Keratinocyte (primary cell): ENCODE results near the gene POLR2A. TPM values are rescaled to one million over a fixed set of nuclear protein-coding genes. Genes with fewer than 3 reads are reported as not detected.
A peak's percentile ranks its signal among the peaks of the same experiment; 100 is the strongest.

Source experiments
- DNase-seq: peaks from one replicate; pipeline ENCODE4 v3.0.0-alpha.2; 2011; ENCODE audit warnings: low read depth, missing footprints, low spot score
- FAIRE-seq: peaks from 2 replicates; lab custom pipeline; 2011; peaks lifted over from hg19 to GRCh38; lab: Jason Lieb, UNC
- H2AFZ ChIP-seq: 2 replicates; pipeline ENCODE4 v1.6.0; 2012; ENCODE audit warnings: low read length, control low read depth, inconsistent platforms; ENCODE audit not compliant: control insufficient read depth
- H3K27ac ChIP-seq: 2 replicates; pipeline ENCODE4 v1.5.1; 2011; ENCODE audit warnings: low read length; ENCODE audit not compliant: control insufficient read depth, insufficient read depth
- H3K27me3 ChIP-seq: 3 replicates; pipeline ENCODE4 v1.6.0; 2011; ENCODE audit warnings: low read length; ENCODE audit not compliant: control insufficient read depth, insufficient read depth; ENCODE audit errors: extremely low read depth
- H3K36me3 ChIP-seq, 2 experiments: 2 replicates in 1 of 2; 3 replicates in 1 of 2; pipeline ENCODE4 v1.5.1; 2011; ENCODE audit warnings: low read length in 2 of 2, mild to moderate bottlenecking in 1 of 2; ENCODE audit not compliant: control insufficient read depth in 2 of 2, insufficient read depth in 2 of 2; ENCODE audit errors: extremely low read depth in 1 of 2
- H3K4me1 ChIP-seq: 3 replicates; pipeline ENCODE4 v1.5.1; 2011; ENCODE audit warnings: low read length; ENCODE audit not compliant: control insufficient read depth, insufficient read depth; ENCODE audit errors: extremely low read depth
- H3K4me2 ChIP-seq: 3 replicates; pipeline ENCODE4 v1.6.0; 2011; ENCODE audit warnings: low read depth, low read length; ENCODE audit not compliant: control insufficient read depth, insufficient read depth; ENCODE audit errors: extremely low read depth
- H3K4me3 ChIP-seq, 3 experiments: fragments of 200-600 bp in 1 of 3; sonication (generic) in 1 of 3; 2 replicates in 2 of 3; 3 replicates in 1 of 3; pipeline ENCODE4 v1.5.1; 2011 to 2016; ENCODE audit warnings: low read length in 3 of 3, mild to moderate bottlenecking in 3 of 3, control low read depth in 2 of 3, inconsistent platforms in 1 of 3, low read depth in 1 of 3, mixed read lengths in 1 of 3, mixed run types in 1 of 3, moderate library complexity in 1 of 3; ENCODE audit not compliant: control insufficient read depth in 2 of 3, insufficient read depth in 2 of 3; ENCODE audit errors: extremely low read depth in 1 of 3
- H3K79me2 ChIP-seq: 2 replicates; pipeline ENCODE4 v1.6.0; 2012; ENCODE audit warnings: low read length; ENCODE audit not compliant: control insufficient read depth, insufficient read depth
- H3K9ac ChIP-seq: 3 replicates; pipeline ENCODE4 v1.6.0; 2011; ENCODE audit warnings: low read length; ENCODE audit not compliant: control insufficient read depth, insufficient read depth; ENCODE audit errors: extremely low read depth
- H3K9me1 ChIP-seq: 3 replicates; pipeline ENCODE4 v1.6.0; 2011; ENCODE audit warnings: low read length; ENCODE audit not compliant: control insufficient read depth, insufficient read depth; ENCODE audit errors: extremely low read depth
- H3K9me3 ChIP-seq: 2 replicates; pipeline ENCODE4 v1.5.1; 2012; ENCODE audit warnings: low read depth, low read length; ENCODE audit not compliant: control insufficient read depth
- H4K20me1 ChIP-seq: 3 replicates; pipeline ENCODE4 v1.6.0; 2011; ENCODE audit warnings: low read length; ENCODE audit not compliant: control insufficient read depth, insufficient read depth; ENCODE audit errors: extremely low read depth
- CTCF ChIP-seq, 3 experiments: IDR thresholded peaks in 1 of 3; conservative IDR thresholded peaks in 1 of 3; optimal IDR thresholded peaks in 1 of 3; 2 replicates in 2 of 3; 3 replicates in 1 of 3; pipeline versions ENCODE3 to v1.5.1; 2011; ENCODE audit warnings: low read length in 3 of 3, mild to moderate bottlenecking in 3 of 3, moderate library complexity in 2 of 3, control low read depth in 1 of 3, inconsistent platforms in 1 of 3; ENCODE audit not compliant: insufficient read depth in 2 of 3; ENCODE audit errors: extremely low read depth in 1 of 3
- EZH2 ChIP-seq: IDR thresholded peaks from one replicate; pipeline ENCODE4 v1.6.1; 2012; ENCODE audit warnings: inconsistent platforms, mild to moderate bottlenecking, low read length, moderate library complexity
- dilution Hi-C: fragments of 300-500 bp; cut with MboI; formaldehyde crosslinking; loops from one replicate; pipeline ENCODE4 v1.7.0; 2020; ENCODE audit warnings: low sequenced_read_pairs; ENCODE audit not compliant: extremely low pct_ligation_motif_present
- polyA plus RNA-seq, 5 experiments: library from polyadenylated mRNA; depleted of rRNA in 3 of 5; stranded (reverse) in 3 of 5; stranded (forward) in 1 of 5; unstranded in 1 of 5; fragments of >200 nt; gene quantifications; 1 replicate in 1 of 5; 2 replicates in 3 of 5; 3 replicates in 1 of 5; pipeline versions ENCODE4 v1.2.1 to v1.2.3, GENCODE V29; 2011 to 2012; ENCODE audit warnings: missing spikeins in 2 of 5, low read depth in 1 of 5, low replicate concordance in 1 of 5

Gene POLR2A
- polyA plus RNA-seq, 1 donor (not counting 4 experiments of a cell fraction or from before 2014, with no cell fraction given), result 17.5 TPM

- peaks cover 0 to 1% of the 10 kb centered on the region in 2 experiments for H3K36me3 ChIP-seq
- peak overlapping the region; percentile 98 for H3K27ac ChIP-seq
- TF ChIP-seq CTCF (optimal IDR thresholded peaks at IDR 0.05 in 1 of 3, IDR thresholded peaks at IDR 0.05 in 1 of 3, conservative IDR thresholded peaks at IDR 0.05 in 1 of 3; ENCODE audit: extremely low read depth in 1 of 3, insufficient read depth in 2 of 3, low read length in 3 of 3) (peak in 1 of 3 experiments; percentile 25), EZH2 (no peak)
- H2AFZ ChIP-seq, result peak overlapping the region; percentile 93
- H4K20me1 ChIP-seq, result peaks cover 5% of the 10 kb centered on the region
- H3K9me3 ChIP-seq, result no peaks in the 10 kb centered on the region
- peaks cover 49% of the 10 kb centered on the region for H3K79me2 ChIP-seq
- peak overlapping the region; percentile 98 for H3K9ac ChIP-seq
- no peaks in the 10 kb centered on the region for H3K27me3 ChIP-seq
- dilution Hi-C loops, result no loop called here
- peak overlapping the region; percentile 77 to 91 (median 90) for H3K4me3 ChIP-seq
- peaks cover 28% of the 10 kb centered on the region for H3K4me1 ChIP-seq
- no peak for DNase-seq
- H3K4me2 ChIP-seq, result peak overlapping the region; percentile 91
- peak; percentile 20 for FAIRE-seq
- no peaks in the 10 kb centered on the region for H3K9me1 ChIP-seq
Measured at GRCh38 chr17:7483255-7484066, 705 bp upstream of the POLR2A start.

- H3K27me3 ChIP-seq, result no peaks in the 10 kb centered on the region
- peak overlapping the region; percentile 100 for H3K4me2 ChIP-seq
- H3K9me3 ChIP-seq, result no peaks in the 10 kb centered on the region
- dilution Hi-C loops, result no loop called here
- peak overlapping the region; percentile 98 for H3K9ac ChIP-seq
- peaks cover 28% of the 10 kb centered on the region for H3K4me1 ChIP-seq
- no peak overlapping the region for H2AFZ ChIP-seq
- peaks cover 13% of the 10 kb centered on the region for H4K20me1 ChIP-seq
- no peak for FAIRE-seq
- peaks cover 0 to 1% of the 10 kb centered on the region in 2 experiments for H3K36me3 ChIP-seq
- H3K4me3 ChIP-seq, result peak overlapping the region; percentile 77 to 86 (median 83)
- H3K27ac ChIP-seq, result peak overlapping the region; percentile 74
- no peaks in the 10 kb centered on the region for H3K9me1 ChIP-seq
- TF ChIP-seq CTCF (optimal IDR thresholded peaks at IDR 0.05 in 1 of 3, IDR thresholded peaks at IDR 0.05 in 1 of 3, conservative IDR thresholded peaks at IDR 0.05 in 1 of 3; ENCODE audit: extremely low read depth in 1 of 3, insufficient read depth in 2 of 3, low read length in 3 of 3) (peak in 1 of 3 experiments; percentile 5), EZH2 (no peak)
- DNase-seq, result no peak
- peaks cover 51% of the 10 kb centered on the region for H3K79me2 ChIP-seq
Measured at GRCh38 chr17:7484919-7485377, 782 bp downstream of the POLR2A start.
